ENCODE measurements around the gene SNAP47. TPM values are rescaled to one million over a fixed set of nuclear protein-coding genes. Genes with fewer than 3 reads are reported as not detected.

The SNAP47 gene
- total and polyA plus RNA-seq, 9 of the 15 experiments (the other 6 are each of a cell fraction or from before 2014, with no cell fraction given): 2.5 to 41.3 (median 32.6) TPM

- CTCF ChIA-PET (ENCODE audit: low intra/inter-chr PET ratio): no interaction called here
- Histone ChIP-seq H3K27me3 (ENCODE audit: control insufficient read depth in 2 of 2, insufficient read depth in 2 of 2, low read length in 2 of 2) (no peaks in the 10 kb centered on the region), H3K9me1 (ENCODE audit: control insufficient read depth, insufficient read depth, low read length) (peaks cover 22% of the 10 kb centered on the region), H4K20me1 (replicated peaks; ENCODE audit: control insufficient read depth, insufficient read depth, low read length) (peaks cover 11% of the 10 kb centered on the region), H3K4me3 (no peak overlapping the region), H3K4me2 (ENCODE audit: insufficient read depth, low read length) (no peak overlapping the region; the same call in 1 of the 2 replicates), H3K9me3 (replicated peaks; ENCODE audit: control insufficient read depth, insufficient read depth, low read depth, low read length) (no peaks in the 10 kb centered on the region), H3K79me2 (ENCODE audit: control insufficient read depth, insufficient read depth, low read length) (peaks cover 67% of the 10 kb centered on the region), H3K9ac (ENCODE audit: insufficient read depth in 1 of 2, low read depth in 2 of 2, low read length in 2 of 2) (peak overlapping the region in 1 of 2 experiments; percentile 62; a peak in 2 of 4 replicates), H3K27ac (ENCODE audit: extremely low read depth, low read depth, low read length) (no peak overlapping the region; the same call in 2 of the 3 replicates), H3K36me3 (ENCODE audit: control insufficient read depth, insufficient read depth, low read length) (peaks cover 44% of the 10 kb centered on the region), H2AFZ (ENCODE audit: low read depth, low read length) (no peak overlapping the region), H3K4me1 (replicated peaks in 1 of 2; ENCODE audit: control insufficient read depth in 2 of 2, insufficient read depth in 2 of 2, low read length in 2 of 2) (peaks cover 35 to 40% of the 10 kb centered on the region in 2 experiments)
- no TSS peak for BruUV-seq (replicated peaks)
- intact Hi-C loops (cut with micrococcal nuclease): no loop called here
- FAIRE-seq (no peak), DNase-seq (ENCODE audit: extremely low read depth in 1 of 4, low spot score in 3 of 4) (no peak), ATAC-seq (no peak)
- in situ Hi-C loops (cut with MboI): no loop called here
- POLR2A ChIA-PET: interaction anchor here (0.5 to 1.3 kb wide), 6 partner anchors 10 to 727 kb away, joined by 3 to 4 read pairs (median 3); no protein-coding TSS in a partner anchor
- WGBS (ENCODE audit: insufficient coverage, low coverage, missing lambda C conversion rate): 79% methylated on average over 19 of the region's 19 CpGs
- TF ChIP-seq PATZ1 (CRISPR knock-in tag; IDR thresholded peaks at IDR 0.05; ENCODE audit: borderline replicate concordance) (no peak), ZFX (CRISPR knock-in tag; IDR thresholded peaks at IDR 0.05) (0 out of 2 replicates have a peak, but pooled peaks have one; percentile 22), SETDB1 (IDR thresholded peaks at IDR 0.05; ENCODE audit: low read length) (no peak), ZNF146 (CRISPR knock-in tag; IDR thresholded peaks at IDR 0.05; ENCODE audit: unreplicated experiment) (no peak), CXXC5 (CRISPR knock-in tag; IDR thresholded peaks at IDR 0.05) (peak; percentile 45; the same call in 1 of the 2 replicates), RHOXF2B (CRISPR knock-in tag; conservative IDR thresholded peaks at IDR 0.05) (no peak), SNIP1 (IDR thresholded peaks at IDR 0.05; ENCODE audit: low read depth) (no peak), MXI1 (IDR thresholded peaks at IDR 0.05; ENCODE audit: low read depth, low read length) (no peak), ZNF561 (CRISPR knock-in tag; conservative IDR thresholded peaks at IDR 0.05) (no peak)
- TF ChIP-seq, protein P1, sequence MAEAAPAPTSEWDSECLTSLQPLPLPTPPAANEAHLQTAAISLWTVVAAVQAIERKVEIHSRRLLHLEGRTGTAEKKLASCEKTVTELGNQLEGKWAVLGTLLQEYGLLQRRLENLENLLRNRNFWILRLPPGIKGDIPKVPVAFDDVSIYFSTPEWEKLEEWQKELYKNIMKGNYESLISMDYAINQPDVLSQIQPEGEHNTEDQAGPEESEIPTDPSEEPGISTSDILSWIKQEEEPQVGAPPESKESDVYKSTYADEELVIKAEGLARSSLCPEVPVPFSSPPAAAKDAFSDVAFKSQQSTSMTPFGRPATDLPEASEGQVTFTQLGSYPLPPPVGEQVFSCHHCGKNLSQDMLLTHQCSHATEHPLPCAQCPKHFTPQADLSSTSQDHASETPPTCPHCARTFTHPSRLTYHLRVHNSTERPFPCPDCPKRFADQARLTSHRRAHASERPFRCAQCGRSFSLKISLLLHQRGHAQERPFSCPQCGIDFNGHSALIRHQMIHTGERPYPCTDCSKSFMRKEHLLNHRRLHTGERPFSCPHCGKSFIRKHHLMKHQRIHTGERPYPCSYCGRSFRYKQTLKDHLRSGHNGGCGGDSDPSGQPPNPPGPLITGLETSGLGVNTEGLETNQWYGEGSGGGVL (CRISPR knock-in tag; IDR thresholded peaks at IDR 0.05): 0 out of 2 replicates have a peak, but pooled peaks have one; percentile 27
Measured at GRCh38 chr1:227749916-227750710, 14.9 kb downstream of the SNAP47 start.
